Right lobe of liver (tissue), 6 donors: Measurements from ENCODE around the gene MAPK12. TPM values are rescaled to one million over a fixed set of nuclear protein-coding genes. Genes with fewer than 3 reads are reported as not detected.

ENCODE experiments used
- ATAC-seq, 4 donors: fragments of 200-7000 bp; cut with Tn5 transposase; one replicate each; pipeline ENCODE4 v1.9.1; 2020; ENCODE audit warnings: mild to moderate bottlenecking in 4 of 4, moderate library complexity in 4 of 4
- DNase-seq, 3 donors: peaks; one replicate each; pipeline ENCODE4 v3.0.0-alpha.2; 2020
- H3K27ac ChIP-seq, 3 donors: fragments of 200-600 bp; one replicate each; pipeline ENCODE4 v1.8.0; 2022
- H3K27me3 ChIP-seq, 2 donors: fragments of 200-600 bp; one replicate each; pipeline ENCODE4 v1.8.0; 2022
- H3K36me3 ChIP-seq, 4 donors: fragments of 200-600 bp; sonication (generic) in 1 of 4; one replicate each; pipeline versions ENCODE4 v1.5.1 to v1.8.0; 2017 to 2022; ENCODE audit warnings: control low read depth in 1 of 4
- H3K4me1 ChIP-seq, 4 donors: fragments of 200-600 bp; sonication (generic) in 1 of 4; one replicate each; pipeline versions ENCODE4 v1.5.1 to v1.8.0; 2017 to 2022; ENCODE audit warnings: control low read depth in 1 of 4
- H3K4me3 ChIP-seq, 3 donors: fragments of 200-600 bp; one replicate each; pipeline ENCODE4 v1.8.0; 2022
- H3K9me3 ChIP-seq, 4 donors: fragments of 200-600 bp; sonication (generic) in 1 of 4; one replicate each; pipeline versions ENCODE4 v1.5.1 to v1.8.0; 2017 to 2022; ENCODE audit warnings: control low read depth in 1 of 4
- POLR2A ChIP-seq: fragments of 450-650 bp; IDR thresholded peaks from one replicate; pipeline ENCODE4 v1.6.1; 2017; ENCODE audit warnings: antibody characterized with exemption, mild to moderate bottlenecking
- WGBS: methylation state at CpG from one replicate; pipeline ENCODE4 v1.1.6; 2018; ENCODE audit warnings: low coverage, low lambda C conversion rate; ENCODE audit not compliant: insufficient coverage; ENCODE audit errors: missing lambda C conversion rate; 5-methylcytosine and 5-hydroxymethylcytosine counted together
- intact Hi-C, 2 donors: fragments of 100-400 bp; cut with DNase I; formaldehyde crosslinking; loops; one replicate each; pipeline versions ENCODE4 v1.11.2 to v1.14.1; 2022
- total RNA-seq, 6 experiments: library from RNA; depleted of rRNA in 2 of 6; stranded (reverse); fragments of >200 nt in 2 of 6; fragmentation: NEBNext Ultra II Directional in 3 of 6; extraction: Animal tissue kit (Norgen Biotek cat#: 25700) in 3 of 6; gene quantifications; one replicate each; pipeline versions ENCODE4 v1.1.0 to v1.2.4, GENCODE V29; 2016 to 2023
- TF ChIP-seq, protein P1 (sequence below), 4 donors: fragments of 200-600 bp in 3 of 4; fragments of 450-650 bp in 1 of 4; IDR thresholded peaks; one replicate each; pipeline versions ENCODE4 v1.5.1 to v1.8.0; 2016 to 2022; ENCODE audit warnings: antibody characterized with exemption in 4 of 4, mild to moderate bottlenecking in 2 of 4
- donor health status: DM: no; HTN: yes; CAD: no.
- donor health status: DM: no; HTN: no; CAD: no.
- donor health status: DM: no; HTN: no; CAD: no.
- donor health status: DM: no; HTN: yes; CAD: no.
- donor health status: DM: no; HTN: yes; CAD: no.

Gene MAPK12
- total RNA-seq, 6 experiments from 2014 or later: 2.1 to 7.6 (median 3.6) TPM

DNA sequence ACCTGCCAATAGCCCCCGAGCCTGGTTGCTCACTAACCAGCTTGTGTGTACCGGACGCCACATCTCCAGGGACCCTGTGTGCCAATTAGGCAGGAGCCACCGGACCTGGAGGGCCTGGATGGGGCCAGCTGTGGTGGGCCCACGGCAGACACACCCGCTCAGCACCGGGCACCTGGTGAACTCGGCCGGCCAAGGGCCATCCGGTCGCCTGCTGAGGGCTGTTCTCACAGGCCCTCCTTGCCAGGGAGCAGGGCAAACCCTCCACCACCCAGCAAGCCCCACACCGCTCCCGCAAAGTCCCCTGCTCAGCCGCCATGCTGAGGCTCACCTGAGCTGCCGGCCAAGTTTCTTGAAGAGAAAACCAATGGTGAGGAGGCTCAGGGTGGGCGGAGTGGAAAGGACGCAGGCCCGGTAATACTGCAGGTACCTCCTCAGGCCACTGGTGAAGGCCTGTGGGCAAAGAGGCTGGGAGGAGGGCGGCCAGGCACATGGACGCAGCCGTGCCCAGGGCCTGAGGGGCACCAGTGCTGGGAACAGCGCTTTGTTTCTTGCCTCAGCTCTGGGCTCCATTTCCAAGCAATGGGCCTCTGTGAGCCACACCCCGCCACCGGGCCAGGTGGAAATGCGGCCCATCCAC is 33.8 kb downstream of the MAPK12 start:
- Histone ChIP-seq H3K9me3 (no peaks in the 10 kb centered on the region), H3K4me1 (no peaks in the 10 kb centered on the region), H3K27me3 (no peaks in the 10 kb centered on the region), H3K4me3 (no peak overlapping the region), H3K27ac (no peak overlapping the region), H3K36me3 (peaks cover 0 to 38% (median 2%) of the 10 kb centered on the region in 4 donors)
- no peak for DNase-seq
- intact Hi-C loops: no loop called here
- WGBS: 97% methylated on average over 5 of the region's 25 CpGs
- TF ChIP-seq, protein P1, sequence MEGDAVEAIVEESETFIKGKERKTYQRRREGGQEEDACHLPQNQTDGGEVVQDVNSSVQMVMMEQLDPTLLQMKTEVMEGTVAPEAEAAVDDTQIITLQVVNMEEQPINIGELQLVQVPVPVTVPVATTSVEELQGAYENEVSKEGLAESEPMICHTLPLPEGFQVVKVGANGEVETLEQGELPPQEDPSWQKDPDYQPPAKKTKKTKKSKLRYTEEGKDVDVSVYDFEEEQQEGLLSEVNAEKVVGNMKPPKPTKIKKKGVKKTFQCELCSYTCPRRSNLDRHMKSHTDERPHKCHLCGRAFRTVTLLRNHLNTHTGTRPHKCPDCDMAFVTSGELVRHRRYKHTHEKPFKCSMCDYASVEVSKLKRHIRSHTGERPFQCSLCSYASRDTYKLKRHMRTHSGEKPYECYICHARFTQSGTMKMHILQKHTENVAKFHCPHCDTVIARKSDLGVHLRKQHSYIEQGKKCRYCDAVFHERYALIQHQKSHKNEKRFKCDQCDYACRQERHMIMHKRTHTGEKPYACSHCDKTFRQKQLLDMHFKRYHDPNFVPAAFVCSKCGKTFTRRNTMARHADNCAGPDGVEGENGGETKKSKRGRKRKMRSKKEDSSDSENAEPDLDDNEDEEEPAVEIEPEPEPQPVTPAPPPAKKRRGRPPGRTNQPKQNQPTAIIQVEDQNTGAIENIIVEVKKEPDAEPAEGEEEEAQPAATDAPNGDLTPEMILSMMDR (IDR thresholded peaks at IDR 0.05): no peak
- no peak for TF ChIP-seq POLR2A
- ATAC-seq: no peak

DNA sequence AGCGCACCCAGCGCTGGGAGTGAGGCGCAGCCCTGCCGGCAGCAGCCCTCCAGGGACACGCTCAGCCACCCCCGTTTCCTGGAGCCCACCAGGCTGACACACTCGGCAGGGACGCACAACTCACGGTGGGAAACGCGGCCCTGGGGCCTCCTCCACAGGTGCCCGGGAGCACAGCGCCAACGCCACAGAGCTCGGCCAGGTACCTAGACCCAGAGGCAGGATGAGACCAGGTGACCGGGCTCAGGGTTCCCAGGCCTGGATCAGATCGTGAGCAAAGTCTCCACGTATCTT is 34.7 kb downstream of the MAPK12 start:
- no peak for DNase-seq

DNA sequence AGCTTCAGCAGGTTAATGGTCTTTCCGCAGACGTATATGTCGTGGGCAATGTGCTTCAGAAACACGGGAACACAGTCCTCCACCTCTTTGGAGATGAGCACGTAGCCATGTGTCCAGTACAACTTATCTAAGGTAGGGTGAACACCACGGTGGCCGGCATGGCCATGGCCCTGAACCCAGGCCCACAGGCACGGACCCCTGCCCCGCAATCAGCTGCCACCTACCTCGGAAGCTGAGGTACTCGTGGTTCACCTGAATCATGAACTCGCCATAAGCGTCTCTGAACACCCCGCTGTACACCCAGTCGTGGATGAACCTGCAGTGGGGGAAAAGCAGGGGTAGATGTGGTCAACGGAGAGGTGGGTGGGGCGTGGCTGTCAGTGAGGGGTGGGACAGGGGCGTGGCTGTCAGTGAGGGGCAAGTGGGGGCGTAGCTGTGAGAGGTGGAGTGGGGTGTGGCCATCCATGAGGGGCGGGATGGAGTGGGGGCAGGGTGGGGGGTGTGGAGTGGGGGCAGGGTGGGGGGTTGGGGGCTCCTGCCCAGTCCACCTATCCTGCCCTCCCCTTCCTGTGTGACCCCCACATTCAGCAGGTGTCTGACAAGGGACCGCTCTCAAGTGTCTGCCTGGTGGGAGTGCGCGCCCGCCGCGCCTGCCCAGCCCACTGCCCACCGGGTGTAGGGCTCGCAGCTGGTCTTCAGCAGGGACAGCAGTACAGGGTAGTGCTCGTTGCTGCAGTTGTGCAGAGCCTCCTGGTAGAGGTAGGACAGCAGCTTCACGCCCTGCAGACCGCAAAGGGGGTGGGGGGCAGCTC is 35.2 kb downstream of the MAPK12 start:
- Histone ChIP-seq H3K4me1 (no peaks in the 10 kb centered on the region), H3K27me3 (no peaks in the 10 kb centered on the region), H3K27ac (no peak overlapping the region), H3K9me3 (no peaks in the 10 kb centered on the region), H3K36me3 (peaks cover 0 to 49% (median 8%) of the 10 kb centered on the region in 4 donors), H3K4me3 (no peak overlapping the region)
- DNase-seq (no peak), ATAC-seq (no peak)
- intact Hi-C loops: no loop called here
- WGBS: 87% methylated on average over 10 of the region's 31 CpGs
- TF ChIP-seq, protein P1 (IDR thresholded peaks at IDR 0.05): no peak
- no peak for TF ChIP-seq POLR2A

More for the DNA sequence above, 34.7 kb downstream of the MAPK12 start:
- no peak overlapping the region for H3K27ac ChIP-seq
- TF ChIP-seq, protein P1 (IDR thresholded peaks at IDR 0.05): no peak
- TF ChIP-seq POLR2A: no peak
- H3K27me3 ChIP-seq: no peaks in the 10 kb centered on the region
- no peak for ATAC-seq
- H3K36me3 ChIP-seq: peaks cover 0 to 43% (median 7%) of the 10 kb centered on the region in 4 donors
- H3K4me1 ChIP-seq: no peaks in the 10 kb centered on the region
- no peak overlapping the region for H3K4me3 ChIP-seq
- WGBS: no CpG with 5 or more reads among the region's 18 CpGs
- intact Hi-C loops: no loop called here
- H3K9me3 ChIP-seq: no peaks in the 10 kb centered on the region

DNA sequence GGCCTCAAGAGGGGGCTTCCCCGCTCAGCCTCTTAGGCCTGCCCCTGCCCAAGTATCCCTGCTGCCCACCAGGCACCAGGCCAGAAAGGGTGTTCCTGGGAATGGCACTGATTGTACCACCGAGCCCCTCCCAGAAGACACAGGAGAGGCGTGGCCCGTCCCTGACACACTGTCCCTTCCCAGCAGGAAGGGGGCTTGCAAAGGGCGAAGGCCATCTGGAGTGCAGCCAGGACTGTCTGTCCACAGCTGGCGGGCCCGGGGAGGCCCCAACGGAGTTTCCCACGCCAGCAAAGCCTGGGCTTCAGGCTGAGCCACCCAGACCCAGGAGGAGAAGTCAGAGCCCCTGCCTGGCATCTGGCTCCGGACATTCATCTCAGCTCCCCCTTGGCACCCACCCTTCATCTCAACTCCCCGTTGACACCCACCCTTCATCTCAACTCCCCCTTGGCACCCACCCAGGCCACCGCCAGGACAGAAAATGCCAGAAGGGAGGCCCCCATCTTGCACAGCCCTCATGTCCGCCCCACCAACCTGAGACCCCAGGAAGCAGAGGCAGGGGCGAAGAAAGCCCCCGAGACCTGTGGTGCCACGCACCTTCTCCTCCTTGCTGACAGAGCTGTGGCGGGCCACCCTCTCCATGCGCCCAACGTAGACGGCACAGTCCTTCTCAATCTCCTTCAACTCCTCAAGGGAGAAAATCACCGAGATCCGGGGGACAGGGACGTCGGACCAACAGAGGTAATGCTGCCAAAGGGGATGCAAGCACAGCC is 36.1 kb downstream of the MAPK12 start:
- Histone ChIP-seq H3K27ac (no peak overlapping the region), H3K36me3 (peaks cover 0 to 57% (median 8%) of the 10 kb centered on the region in 4 donors), H3K27me3 (no peaks in the 10 kb centered on the region), H3K4me1 (no peaks in the 10 kb centered on the region), H3K9me3 (no peaks in the 10 kb centered on the region), H3K4me3 (no peak overlapping the region)
- TF ChIP-seq POLR2A: no peak
- TF ChIP-seq, protein P1 (IDR thresholded peaks at IDR 0.05): no peak
- intact Hi-C loops: no loop called here
- ATAC-seq (peak in 1 of 4 donors; percentile 2), DNase-seq (no peak)
- 100% methylated on average over 3 of the region's 24 CpGs for WGBS
